Endothelial cell of umbilical vein (primary cell): ENCODE data around the gene STK24. TPM values are rescaled to one million over a fixed set of nuclear protein-coding genes. Genes with fewer than 3 reads are reported as not detected.

Experiments
- BruUV-seq: library from RNA; stranded (reverse); fragments of 400-500 nt; replicated peaks from 2 replicates; lab custom pipeline; 2021; lab: Mats Ljungman, UMichigan
- CTCF ChIA-PET: fragments of 300-600, 350-600 bp; sonication (Branson Sonifier 250); formaldehyde crosslinking; loops from one replicate; lab custom pipeline; 2021; ENCODE audit warnings: antibody characterized with exemption, inconsistent platforms; lab: Charles Lee
- POLR2A ChIA-PET: fragments of 300-600, 350-600 bp; sonication (Branson Sonifier 250); formaldehyde crosslinking; loops from one replicate; lab custom pipeline; 2021; ENCODE audit warnings: antibody characterized with exemption, inconsistent platforms; lab: Charles Lee
- DNase-seq: peaks from one replicate; pipeline ENCODE4 v3.0.0-alpha.2; 2011; ENCODE audit warnings: low read depth, low spot score
- FAIRE-seq: peaks from 2 replicates; lab custom pipeline; 2011; peaks lifted over from hg19 to GRCh38; lab: Jason Lieb, UNC
- H2AFZ ChIP-seq: 2 replicates; pipeline ENCODE4 v1.6.0; 2012; ENCODE audit warnings: low read depth, low read length, control low read depth, inconsistent platforms
- H3K27ac ChIP-seq: 2 replicates; pipeline ENCODE4 v1.5.1; 2011; ENCODE audit warnings: low read depth, mild to moderate bottlenecking, control low read depth, low read length, moderate library complexity; ENCODE audit not compliant: insufficient read depth
- H3K27me3 ChIP-seq, 2 experiments: 2 replicates each; pipeline versions ENCODE4 v1.6.0 to v1.6.1; 2011; ENCODE audit warnings: low read length in 2 of 2, mixed read lengths in 1 of 2; ENCODE audit not compliant: control insufficient read depth in 2 of 2, insufficient read depth in 2 of 2
- H3K36me3 ChIP-seq, 2 experiments: 2 replicates in 1 of 2; 3 replicates in 1 of 2; pipeline ENCODE4 v1.5.1; 2011; ENCODE audit warnings: low read length in 2 of 2, mild to moderate bottlenecking in 1 of 2, moderate library complexity in 1 of 2; ENCODE audit not compliant: control insufficient read depth in 2 of 2, insufficient read depth in 2 of 2; ENCODE audit errors: extremely low read depth in 1 of 2
- H3K4me1 ChIP-seq: 3 replicates; pipeline ENCODE4 v1.5.1; 2011; ENCODE audit warnings: mild to moderate bottlenecking, low read length; ENCODE audit not compliant: control insufficient read depth, insufficient read depth; ENCODE audit errors: extremely low read depth
- H3K4me2 ChIP-seq: 2 replicates; pipeline ENCODE4 v1.6.1; 2011; ENCODE audit warnings: low read length, control low read depth, mixed read lengths; ENCODE audit not compliant: insufficient read depth
- H3K4me3 ChIP-seq, 3 experiments: fragments of 200-600 bp in 1 of 3; sonication (generic), shearing (Covaris generic) in 1 of 3; replicated peaks in 1 of 3; 2 replicates each; pipeline ENCODE4 v1.5.1; 2011 to 2016; ENCODE audit warnings: control low read depth in 3 of 3, low read length in 3 of 3, mild to moderate bottlenecking in 2 of 3, inconsistent platforms in 1 of 3, low read depth in 1 of 3, moderate library complexity in 1 of 3; ENCODE audit not compliant: insufficient read depth in 1 of 3
- H3K79me2 ChIP-seq: 2 replicates; pipeline ENCODE4 v1.6.0; 2012; ENCODE audit warnings: low read length, inconsistent platforms; ENCODE audit not compliant: control insufficient read depth, insufficient read depth
- H3K9ac ChIP-seq: replicated peaks from 2 replicates; pipeline ENCODE3; 2011; ENCODE audit warnings: low read length, control low read depth; ENCODE audit not compliant: insufficient read depth; ENCODE audit errors: extremely low read depth
- H3K9me1 ChIP-seq: replicated peaks from 3 replicates; pipeline ENCODE4 v1.6.0; 2011; ENCODE audit warnings: mild to moderate bottlenecking, low read length; ENCODE audit not compliant: control insufficient read depth, insufficient read depth; ENCODE audit errors: extremely low read depth
- H3K9me3 ChIP-seq: replicated peaks from 2 replicates; pipeline ENCODE4 v1.5.1; 2012; ENCODE audit warnings: low read length, inconsistent platforms; ENCODE audit not compliant: control insufficient read depth, insufficient read depth
- H4K20me1 ChIP-seq: replicated peaks from 2 replicates; pipeline ENCODE3; 2011; ENCODE audit warnings: mild to moderate bottlenecking, low read length; ENCODE audit not compliant: control insufficient read depth, insufficient read depth; ENCODE audit errors: extremely low read depth
- EZH2 ChIP-seq: IDR thresholded peaks from 2 replicates; pipeline ENCODE4 v1.6.1; 2012; ENCODE audit warnings: borderline replicate concordance, low read depth, mild to moderate bottlenecking, moderate library complexity, low read length, inconsistent platforms; ENCODE audit not compliant: severe bottlenecking
- FOS ChIP-seq: IDR thresholded peaks from 2 replicates; pipeline ENCODE4 v1.6.1; 2011; ENCODE audit warnings: mild to moderate bottlenecking, low read length, moderate library complexity, borderline replicate concordance; ENCODE audit not compliant: insufficient read depth
- GATA2 ChIP-seq: IDR thresholded peaks from 2 replicates; pipeline ENCODE4 v1.7.0; 2011; ENCODE audit warnings: low read depth, mild to moderate bottlenecking, moderate library complexity, mixed read lengths, low read length; ENCODE audit not compliant: insufficient read length, insufficient read depth
- JUN ChIP-seq: IDR thresholded peaks from 2 replicates; pipeline ENCODE4 v1.6.1; 2011; ENCODE audit warnings: borderline replicate concordance, low read depth; ENCODE audit not compliant: insufficient read length, insufficient read depth
- MYC ChIP-seq: IDR thresholded peaks from one replicate; pipeline ENCODE4 v1.6.1; 2011; ENCODE audit warnings: mild to moderate bottlenecking, low read depth, low read length
- POLR2A ChIP-seq: IDR thresholded peaks from 2 replicates; pipeline ENCODE4 v1.6.1; 2012; ENCODE audit warnings: low read depth, mild to moderate bottlenecking, control low read depth, low read length
- POLR2AphosphoS5 ChIP-seq: IDR thresholded peaks from 2 replicates; pipeline ENCODE4 v1.6.1; 2012; ENCODE audit warnings: low read depth, mild to moderate bottlenecking, control low read depth, low read length, moderate library complexity; ENCODE audit not compliant: insufficient read depth
- dilution Hi-C: fragments of 300-500 bp; cut with MboI; formaldehyde crosslinking; loops from one replicate; pipeline ENCODE4 v1.15.0; 2019; ENCODE audit warnings: low sequenced_read_pairs; ENCODE audit not compliant: extremely low pct_ligation_motif_present
- intact Hi-C: fragments of 100-400 bp; cut with micrococcal nuclease; formaldehyde crosslinking; loops from one replicate; pipeline ENCODE4 v1.10.0; 2022
- polyA plus RNA-seq, 4 experiments: library from polyadenylated mRNA; depleted of rRNA in 3 of 4; stranded (reverse) in 3 of 4; unstranded in 1 of 4; fragments of >200 nt; gene quantifications; 2 replicates each; pipeline versions ENCODE4 v1.2.1 to v1.2.3, GENCODE V29; 2011 to 2012; ENCODE audit warnings: missing spikeins in 1 of 4
- total RNA-seq: library from RNA; stranded (reverse); gene quantifications from 2 replicates; pipeline ENCODE4 v1.2.3, GENCODE V29; 2021
- TF ChIP-seq, protein P1 (sequence below), 2 donors: IDR thresholded peaks; 1 replicate in 1 of 2; 2 replicates in 1 of 2; pipeline ENCODE4 v1.5.1; 2011; ENCODE audit warnings: low read length in 2 of 2, mild to moderate bottlenecking in 2 of 2, moderate library complexity in 2 of 2, control low read depth in 1 of 2, inconsistent platforms in 1 of 2, low read depth in 1 of 2; ENCODE audit not compliant: insufficient read depth in 1 of 2; ENCODE audit errors: extremely low read depth in 1 of 2
- TF ChIP-seq, protein P2 (sequence below): IDR thresholded peaks from 2 replicates; pipeline ENCODE4 v1.6.1; 2011; ENCODE audit not compliant: insufficient read depth, insufficient read length

STK24 gene
- total and polyA plus RNA-seq, 2 donors (not counting 3 experiments of a cell fraction or from before 2014, with no cell fraction given) = 43.3 to 100 TPM

DNA sequence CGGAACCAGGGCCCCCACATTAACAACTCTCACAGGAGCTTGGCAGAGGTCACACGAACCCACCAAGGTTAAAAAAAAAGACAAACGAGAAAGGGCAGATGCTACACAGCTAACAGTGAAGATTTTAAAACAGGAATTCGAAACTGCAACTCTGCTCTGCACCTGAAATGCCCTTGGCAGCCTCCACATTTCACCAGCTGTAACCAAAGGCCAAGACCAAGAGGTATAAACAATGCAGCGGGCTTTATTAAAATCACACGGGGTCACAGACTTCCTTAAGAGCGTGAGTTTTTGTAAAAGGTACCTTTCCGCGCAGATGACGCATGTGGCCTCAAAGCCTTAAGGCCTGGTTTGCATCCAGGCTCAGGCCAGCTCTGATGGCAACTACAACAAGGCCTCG is 88.2 kb downstream of the STK24 start:
- FAIRE-seq = no peak
- H3K27me3 ChIP-seq = no peaks in the 10 kb centered on the region
- dilution Hi-C loops (no loop called here), intact Hi-C loops (no loop called here)
- no peaks in the 10 kb centered on the region for H3K9me1 ChIP-seq
- no peaks in the 10 kb centered on the region for H3K9me3 ChIP-seq
- H3K4me2 ChIP-seq = no peak overlapping the region
- no peak for TF ChIP-seq MYC
- TF ChIP-seq FOS = no peak
- TF ChIP-seq POLR2AphosphoS5 = no peak
- TF ChIP-seq, protein P1, sequence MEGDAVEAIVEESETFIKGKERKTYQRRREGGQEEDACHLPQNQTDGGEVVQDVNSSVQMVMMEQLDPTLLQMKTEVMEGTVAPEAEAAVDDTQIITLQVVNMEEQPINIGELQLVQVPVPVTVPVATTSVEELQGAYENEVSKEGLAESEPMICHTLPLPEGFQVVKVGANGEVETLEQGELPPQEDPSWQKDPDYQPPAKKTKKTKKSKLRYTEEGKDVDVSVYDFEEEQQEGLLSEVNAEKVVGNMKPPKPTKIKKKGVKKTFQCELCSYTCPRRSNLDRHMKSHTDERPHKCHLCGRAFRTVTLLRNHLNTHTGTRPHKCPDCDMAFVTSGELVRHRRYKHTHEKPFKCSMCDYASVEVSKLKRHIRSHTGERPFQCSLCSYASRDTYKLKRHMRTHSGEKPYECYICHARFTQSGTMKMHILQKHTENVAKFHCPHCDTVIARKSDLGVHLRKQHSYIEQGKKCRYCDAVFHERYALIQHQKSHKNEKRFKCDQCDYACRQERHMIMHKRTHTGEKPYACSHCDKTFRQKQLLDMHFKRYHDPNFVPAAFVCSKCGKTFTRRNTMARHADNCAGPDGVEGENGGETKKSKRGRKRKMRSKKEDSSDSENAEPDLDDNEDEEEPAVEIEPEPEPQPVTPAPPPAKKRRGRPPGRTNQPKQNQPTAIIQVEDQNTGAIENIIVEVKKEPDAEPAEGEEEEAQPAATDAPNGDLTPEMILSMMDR (IDR thresholded peaks at IDR 0.05; ENCODE audit: extremely low read depth in 1 of 2, insufficient read depth in 1 of 2, low read depth in 1 of 2, low read length in 2 of 2) = no peak
- TF ChIP-seq POLR2A = no peak
- TF ChIP-seq, protein P2, sequence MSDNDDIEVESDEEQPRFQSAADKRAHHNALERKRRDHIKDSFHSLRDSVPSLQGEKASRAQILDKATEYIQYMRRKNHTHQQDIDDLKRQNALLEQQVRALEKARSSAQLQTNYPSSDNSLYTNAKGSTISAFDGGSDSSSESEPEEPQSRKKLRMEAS = no peak
- no peak for TF ChIP-seq GATA2
- TF ChIP-seq EZH2 = no peak
- no peak for TF ChIP-seq JUN
- H4K20me1 ChIP-seq = no peaks in the 10 kb centered on the region
- ChIA-PET CTCF (interaction anchor here (1.1 to 2.0 kb wide), 3 partner anchors 22 to 165 kb away, joined by 3 to 8 read pairs (median 6); partner anchors contain the start of gene STK24), POLR2A (interaction anchor here (0.6 kb wide), 1 partner anchor 65 kb away, joined by 6 read pairs; no protein-coding TSS in a partner anchor)
- H3K36me3 ChIP-seq = no peaks in the 10 kb centered on the region
- no peak overlapping the region for H2AFZ ChIP-seq
- no peak overlapping the region for H3K9ac ChIP-seq
- no TSS peak for BruUV-seq
- H3K27ac ChIP-seq = no peak overlapping the region
- DNase-seq = no peak
- no peak overlapping the region for H3K4me3 ChIP-seq
- H3K79me2 ChIP-seq = peaks cover 80% of the 10 kb centered on the region
- H3K4me1 ChIP-seq = peaks cover 41% of the 10 kb centered on the region
